HepG2 (cell line): Measurements from ENCODE around the gene SEPTIN10. TPM values are rescaled to one million over a fixed set of nuclear protein-coding genes. Genes with fewer than 3 reads are reported as not detected.

Experiments used
- ATAC-seq: fragments of 200-7000 bp; cut with Tn5 transposase; 3 replicates; pipeline ENCODE4 v1.9.1; 2020; ENCODE audit warnings: mild to moderate bottlenecking, moderate library complexity
- BruUV-seq: library from RNA; stranded (reverse); fragments of 400-500 nt; replicated peaks from 2 replicates; lab custom pipeline; 2021; lab: Mats Ljungman, UMichigan
- CTCF ChIA-PET: fragments of 300-600 bp; formaldehyde crosslinking; extraction: SDS; loops from one replicate; lab custom pipeline; 2021; ENCODE audit warnings: low total read pairs, inconsistent platforms, low intra/inter-chr PET ratio; lab: Yijun Ruan, JAX
- POLR2A ChIA-PET: fragments of 350-600 bp; sonication (Branson Sonifier 250); formaldehyde crosslinking; loops from one replicate; lab custom pipeline; 2020; ENCODE audit warnings: antibody characterized with exemption, inconsistent platforms; lab: Yijun Ruan, JAX
- DNase-seq: peaks from one replicate; pipeline ENCODE4 v3.0.0-alpha.2; 2015; ENCODE audit warnings: low spot score
- FAIRE-seq: peaks from 3 replicates; lab custom pipeline; 2011; peaks lifted over from hg19 to GRCh38; lab: Jason Lieb, UNC
- H2AFZ ChIP-seq: one replicate; pipeline ENCODE4 v1.6.1; 2011; ENCODE audit warnings: low read length, inconsistent platforms
- H3K27ac ChIP-seq: fragments of 300-600 bp; 3 replicates; pipeline ENCODE4 v1.8.0; 2011; ENCODE audit warnings: mixed run types, mild to moderate bottlenecking, mixed read lengths, low read length, inconsistent platforms; ENCODE audit not compliant: insufficient read depth; ENCODE audit errors: extremely low read length
- H3K27me3 ChIP-seq, 2 experiments: fragments of 200-600 bp in 1 of 2; 2 replicates in 1 of 2; 3 replicates in 1 of 2; pipeline versions ENCODE4 v1.6.0 to v1.8.0; 2011; ENCODE audit warnings: low read length in 2 of 2, mild to moderate bottlenecking in 2 of 2, moderate library complexity in 2 of 2, inconsistent platforms in 1 of 2; ENCODE audit not compliant: insufficient read depth in 2 of 2, control insufficient read depth in 1 of 2
- H3K36me3 ChIP-seq, 2 experiments: fragments of 200-600 bp in 1 of 2; replicated peaks in 1 of 2; 2 replicates in 1 of 2; 3 replicates in 1 of 2; pipeline versions ENCODE4 v1.5.1 to v1.8.0; 2011; ENCODE audit warnings: low read length in 2 of 2, inconsistent platforms in 1 of 2; ENCODE audit not compliant: insufficient read depth in 2 of 2, control insufficient read depth in 1 of 2
- H3K4me1 ChIP-seq: 2 replicates; pipeline ENCODE4 v1.5.1; 2012; ENCODE audit warnings: low read length, inconsistent platforms; ENCODE audit not compliant: insufficient read depth
- H3K4me2 ChIP-seq: 2 replicates; pipeline ENCODE4 v1.6.0; 2011; ENCODE audit warnings: low read depth, low read length, inconsistent platforms
- H3K4me3 ChIP-seq, 3 experiments: fragments of 200-600 bp in 1 of 3; sonication (generic), shearing (Covaris generic) in 1 of 3; replicated peaks in 1 of 3; 2 replicates each; pipeline ENCODE4 v1.5.1; 2011 to 2016; ENCODE audit warnings: low read length in 3 of 3, inconsistent platforms in 2 of 3, low read depth in 2 of 3, mild to moderate bottlenecking in 2 of 3, control low read depth in 1 of 3, mixed read lengths in 1 of 3; ENCODE audit not compliant: insufficient read depth in 1 of 3
- H3K79me2 ChIP-seq: one replicate; pipeline ENCODE4 v1.6.1; 2011; ENCODE audit warnings: low read length, inconsistent platforms; ENCODE audit not compliant: insufficient read depth
- H3K9ac ChIP-seq: 2 replicates; pipeline ENCODE4 v1.6.0; 2011; ENCODE audit warnings: mild to moderate bottlenecking, low read depth, low read length, inconsistent platforms; ENCODE audit not compliant: insufficient read depth
- H3K9me3 ChIP-seq: 2 replicates; pipeline ENCODE4 v1.5.1; 2012; ENCODE audit warnings: mild to moderate bottlenecking, low read length
- H4K20me1 ChIP-seq: 2 replicates; pipeline ENCODE4 v1.6.0; 2011; ENCODE audit warnings: inconsistent platforms, mild to moderate bottlenecking, low read length, moderate library complexity; ENCODE audit not compliant: insufficient read depth
- ARNT ChIP-seq: fragments of 450-650 bp; IDR thresholded peaks from 2 replicates; pipeline ENCODE4 v1.6.1; 2017
- ASH2L ChIP-seq: fragments of 300-600, 200-600 bp; sonication (generic); IDR thresholded peaks from 2 replicates; pipeline ENCODE4 v1.7.0; 2017; ENCODE audit warnings: low read depth, mild to moderate bottlenecking, moderate library complexity, mixed read lengths, low read length; ENCODE audit not compliant: insufficient read length
- ATF7-NPFF ChIP-seq: sonication (generic); formaldehyde crosslinking; IDR thresholded peaks from 2 replicates; pipeline ENCODE4 v1.8.1; 2023; ENCODE audit warnings: mild to moderate bottlenecking, low read depth, missing genetic modification reagents, moderate library complexity
- EEA1 ChIP-seq: sonication (generic); formaldehyde crosslinking; IDR thresholded peaks from 2 replicates; pipeline ENCODE4 v1.5.1; 2020; ENCODE audit warnings: mild to moderate bottlenecking, missing genetic modification reagents, borderline replicate concordance
- EED ChIP-seq: sonication (generic); formaldehyde crosslinking; IDR thresholded peaks from 2 replicates; pipeline ENCODE4 v1.5.0; 2020; ENCODE audit warnings: mild to moderate bottlenecking, missing genetic modification reagents
- HBP1 ChIP-seq: IDR thresholded peaks from 2 replicates; pipeline ENCODE4 v1.6.1; 2016; ENCODE audit warnings: low read depth, control low read depth
- HMGA1 ChIP-seq: sonication (generic); formaldehyde crosslinking; conservative IDR thresholded peaks from 2 replicates; pipeline ENCODE4 v1.4.0; 2020; ENCODE audit warnings: missing genetic modification reagents
- KMT2B ChIP-seq: IDR thresholded peaks from 2 replicates; pipeline ENCODE4 v1.6.1; 2016; ENCODE audit warnings: missing genetic modification reagents, missing compliant biosample characterization
- MTF2 ChIP-seq: sonication (generic); formaldehyde crosslinking; IDR thresholded peaks from 2 replicates; pipeline ENCODE4 v1.5.0; 2020; ENCODE audit warnings: missing genetic modification reagents, borderline replicate concordance
- NFE2L1 ChIP-seq: sonication (generic); formaldehyde crosslinking; IDR thresholded peaks from 2 replicates; pipeline ENCODE4 v1.4.0; 2020; ENCODE audit warnings: missing genetic modification reagents, mild to moderate bottlenecking, borderline replicate concordance
- NRL ChIP-seq: sonication (generic); formaldehyde crosslinking; IDR thresholded peaks from 2 replicates; pipeline ENCODE4 v1.5.0; 2020; ENCODE audit warnings: missing genetic modification reagents, mild to moderate bottlenecking, moderate library complexity, borderline replicate concordance
- POLR2AphosphoS2 ChIP-seq: IDR thresholded peaks from 2 replicates; pipeline ENCODE4 v1.6.1; 2011; ENCODE audit warnings: low read depth, low read length, improper control_type of control experiment
- RAD21 ChIP-seq: fragments of 450-650 bp; formaldehyde crosslinking; IDR thresholded peaks from 2 replicates; pipeline ENCODE4 v1.5.0; 2020; ENCODE audit warnings: mild to moderate bottlenecking
- REPIN1 ChIP-seq: sonication (generic); formaldehyde crosslinking; IDR thresholded peaks from 2 replicates; pipeline ENCODE4 v1.8.0; 2022; ENCODE audit warnings: missing genetic modification reagents, low read depth, mild to moderate bottlenecking, borderline replicate concordance
- RXRB ChIP-seq: IDR thresholded peaks from 2 replicates; pipeline ENCODE4 v1.6.1; 2016; ENCODE audit warnings: borderline replicate concordance, missing genetic modification reagents, missing compliant biosample characterization
- SIX4 ChIP-seq: sonication (generic); formaldehyde crosslinking; IDR thresholded peaks from 2 replicates; pipeline ENCODE4 v1.4.0; 2020; ENCODE audit warnings: missing genetic modification reagents
- TBX3 ChIP-seq: fragments of 450-650 bp; IDR thresholded peaks from 2 replicates; pipeline ENCODE4 v1.6.1; 2017; ENCODE audit warnings: antibody characterized with exemption, mild to moderate bottlenecking, inconsistent platforms, borderline replicate concordance
- ZBTB44 ChIP-seq: sonication (generic); formaldehyde crosslinking; IDR thresholded peaks from 2 replicates; pipeline ENCODE4 v1.4.0; 2020; ENCODE audit warnings: missing genetic modification reagents
- ZBTB7A ChIP-seq: sonication (generic); formaldehyde crosslinking; IDR thresholded peaks from 2 replicates; pipeline ENCODE4 v1.8.0; 2022; ENCODE audit warnings: mild to moderate bottlenecking, missing genetic modification reagents
- ZFP41 ChIP-seq: sonication (generic); formaldehyde crosslinking; IDR thresholded peaks from 2 replicates; pipeline ENCODE4 v1.4.0; 2020; ENCODE audit warnings: mild to moderate bottlenecking, missing genetic modification reagents, borderline replicate concordance
- ZKSCAN5 ChIP-seq: sonication (generic); formaldehyde crosslinking; IDR thresholded peaks from 2 replicates; pipeline ENCODE4 v1.5.1; 2020; ENCODE audit warnings: mild to moderate bottlenecking, missing genetic modification reagents
- ZNF234 ChIP-seq: sonication (generic); formaldehyde crosslinking; conservative IDR thresholded peaks from 2 replicates; pipeline ENCODE4 v1.5.1; 2020; ENCODE audit warnings: mild to moderate bottlenecking, missing genetic modification reagents
- ZNF557 ChIP-seq: sonication (generic); formaldehyde crosslinking; IDR thresholded peaks from 2 replicates; pipeline ENCODE4 v1.4.0; 2020; ENCODE audit warnings: missing genetic modification reagents
- ZNF780A ChIP-seq: sonication (generic); formaldehyde crosslinking; IDR thresholded peaks from 2 replicates; pipeline ENCODE4 v1.8.0; 2022; ENCODE audit warnings: mild to moderate bottlenecking, missing genetic modification reagents, moderate library complexity
- WGBS: methylation state at CpG from one replicate; pipeline ENCODE4 v1.1.6; 2017; ENCODE audit warnings: low lambda C conversion rate; 5-methylcytosine and 5-hydroxymethylcytosine counted together
- in situ Hi-C: cut with HindIII; loops from 2 replicates; pipeline ENCODE4 v1.10.0; 2017; ENCODE audit warnings: low pct_unique_long_range_greater_than_20kb; ENCODE audit not compliant: extremely low pct_ligation_motif_present
- intact Hi-C: fragments of 100-400 bp; cut with micrococcal nuclease; formaldehyde crosslinking; loops from one replicate; pipeline ENCODE4 v1.10.0; 2022; ENCODE audit not compliant: unreplicated experiment
- polyA plus RNA-seq, 8 experiments: library from polyadenylated mRNA; depleted of rRNA in 3 of 8; stranded (reverse) in 7 of 8; unstranded in 1 of 8; fragments of >200 nt; fragmentation: Illumina TruSeq in 4 of 8; extraction: Trizol in 4 of 8; gene quantifications; 2 replicates each; pipeline versions ENCODE4 v1.2.1 to v1.2.3, GENCODE V29; 2011 to 2016; ENCODE audit warnings: low read depth in 4 of 8, missing spikeins in 1 of 8, mixed read lengths in 1 of 8; ENCODE audit not compliant: insufficient read depth in 1 of 8
- total RNA-seq, 5 experiments: library from RNA; depleted of rRNA; stranded (reverse); fragments of >200 nt; fragmentation: Illumina TruSeq; extraction: Trizol; gene quantifications; 2 replicates each; pipeline ENCODE4 v1.2.3, GENCODE V29; 2016; ENCODE audit warnings: low read depth in 1 of 5

Gene SEPTIN10
- total and polyA plus RNA-seq, 2 of the 13 experiments (the other 11 are each of a cell fraction or from before 2014, with no cell fraction given) = 45.8 to 67.5 TPM

GRCh38 chr2:109637749-109638570 lies 24.2 kb upstream of the SEPTIN10 start:
- peak overlapping the region; percentile 67 for H3K4me2 ChIP-seq
- DNase-seq = peak; percentile 74
- in situ Hi-C loops = no loop called here
- TF ChIP-seq EED = no peak
- TF ChIP-seq ZNF780A = no peak
- TF ChIP-seq RAD21 (CRISPR knock-in tag) = no peak
- TF ChIP-seq ATF7-NPFF (CRISPR knock-in tag) = no peak
- TF ChIP-seq EEA1 = no peak
- TF ChIP-seq POLR2AphosphoS2 = no peak
- TF ChIP-seq ARNT = no peak
- TF ChIP-seq NRL (CRISPR knock-in tag) = no peak
- TF ChIP-seq KMT2B (CRISPR knock-in tag) = no peak
- TF ChIP-seq ASH2L = peak; percentile 64
- TF ChIP-seq REPIN1 (CRISPR knock-in tag) = no peak
- TF ChIP-seq HBP1 = no peak
- no peak for TF ChIP-seq MTF2 (CRISPR knock-in tag)
- TF ChIP-seq SIX4 = no peak
- no peak for TF ChIP-seq NFE2L1
- no peak for TF ChIP-seq ZNF234 (CRISPR knock-in tag)
- TF ChIP-seq ZFP41 (CRISPR knock-in tag) = no peak
- TF ChIP-seq ZNF557 = no peak
- no peak for TF ChIP-seq ZBTB44 (CRISPR knock-in tag)
- no peak for TF ChIP-seq TBX3
- TF ChIP-seq ZKSCAN5 (CRISPR knock-in tag) = no peak
- TF ChIP-seq HMGA1 (CRISPR knock-in tag) = no peak
- TF ChIP-seq ZBTB7A (CRISPR knock-in tag) = no peak
- peak; percentile 98 for TF ChIP-seq RXRB (CRISPR knock-in tag)

More at GRCh38 chr2:109637749-109638570, 24.2 kb upstream of the SEPTIN10 start:
- WGBS = 9% methylated on average over 9 of the region's 9 CpGs
- Histone ChIP-seq H2AFZ (peak overlapping the region; percentile 68), H3K27me3 (no peaks in the 10 kb centered on the region), H3K4me3 (peak overlapping the region; percentile 0 to 32 (median 20); a peak in 3 of 6 replicates), H3K9me3 (no peaks in the 10 kb centered on the region), H3K9ac (peak overlapping the region; percentile 55), H3K27ac (peak overlapping the region; percentile 79), H3K4me1 (peaks cover 87% of the 10 kb centered on the region), H3K79me2 (no peaks in the 10 kb centered on the region), H3K36me3 (no peaks in the 10 kb centered on the region), H4K20me1 (no peaks in the 10 kb centered on the region)
- intact Hi-C loops = no loop called here
- FAIRE-seq = peak; percentile 74
- BruUV-seq = no TSS peak
- POLR2A ChIA-PET = interaction anchor here (1.1 kb wide), 1 partner anchor 23 kb away, joined by 16 read pairs; the partner anchor contains the start of genes SEPTIN10 and SOWAHC
- peak; percentile 83 for ATAC-seq
- CTCF ChIA-PET = no interaction called here
